Transverse colon (tissue), 4 donors: Measurements from ENCODE around the gene BRIP1.

Source experiments
- EP300 ChIP-seq: sonication (generic); formaldehyde crosslinking; IDR thresholded peaks from one replicate; pipeline ENCODE4 v1.6.1; 2017; ENCODE audit warnings: antibody characterized with exemption, low read depth
- POLR2A ChIP-seq: fragments of 450-650 bp; IDR thresholded peaks from one replicate; pipeline ENCODE4 v1.6.1; 2016; ENCODE audit warnings: antibody characterized with exemption, mild to moderate bottlenecking, moderate library complexity
- POLR2AphosphoS5 ChIP-seq, 3 donors: sonication (generic); formaldehyde crosslinking; IDR thresholded peaks; one replicate each; pipeline ENCODE4 v1.6.1; 2016; ENCODE audit warnings: antibody characterized with exemption in 3 of 3
- TF ChIP-seq, protein P1 (sequence below), 5 experiments: fragments of 200-600 bp in 3 of 5; fragments of 450-650 bp in 2 of 5; sonication (generic) in 3 of 5; IDR thresholded peaks; 1 replicate in 2 of 5; 2 replicates in 3 of 5; pipeline ENCODE4 v1.5.1; 2016 to 2017; ENCODE audit warnings: antibody characterized with exemption in 5 of 5, inconsistent platforms in 3 of 5, mild to moderate bottlenecking in 2 of 5, moderate library complexity in 1 of 5

DNA sequence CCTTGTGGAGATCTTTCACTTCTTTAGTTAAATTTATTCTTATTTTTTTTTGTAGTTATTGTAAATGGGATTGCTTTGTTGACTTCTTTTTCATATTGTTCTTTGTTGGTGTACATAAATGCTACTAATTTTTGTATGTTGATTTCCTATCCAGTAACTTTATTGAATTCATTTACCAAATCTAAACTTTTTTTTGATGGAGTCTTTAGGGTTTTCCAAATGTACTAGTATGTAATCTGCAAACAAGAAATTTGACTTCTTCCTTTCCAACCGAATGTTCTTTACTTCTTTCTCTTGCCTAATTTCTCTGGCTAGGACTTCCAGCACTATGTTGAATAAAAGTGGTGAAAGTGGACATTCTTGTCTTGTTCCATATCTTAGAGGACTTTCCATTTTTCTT, 230.5 kb downstream of the BRIP1 start:
- TF ChIP-seq POLR2A = no peak
- no peak for TF ChIP-seq POLR2AphosphoS5 (IDR thresholded peaks at IDR 0.05)
- TF ChIP-seq, protein P1, sequence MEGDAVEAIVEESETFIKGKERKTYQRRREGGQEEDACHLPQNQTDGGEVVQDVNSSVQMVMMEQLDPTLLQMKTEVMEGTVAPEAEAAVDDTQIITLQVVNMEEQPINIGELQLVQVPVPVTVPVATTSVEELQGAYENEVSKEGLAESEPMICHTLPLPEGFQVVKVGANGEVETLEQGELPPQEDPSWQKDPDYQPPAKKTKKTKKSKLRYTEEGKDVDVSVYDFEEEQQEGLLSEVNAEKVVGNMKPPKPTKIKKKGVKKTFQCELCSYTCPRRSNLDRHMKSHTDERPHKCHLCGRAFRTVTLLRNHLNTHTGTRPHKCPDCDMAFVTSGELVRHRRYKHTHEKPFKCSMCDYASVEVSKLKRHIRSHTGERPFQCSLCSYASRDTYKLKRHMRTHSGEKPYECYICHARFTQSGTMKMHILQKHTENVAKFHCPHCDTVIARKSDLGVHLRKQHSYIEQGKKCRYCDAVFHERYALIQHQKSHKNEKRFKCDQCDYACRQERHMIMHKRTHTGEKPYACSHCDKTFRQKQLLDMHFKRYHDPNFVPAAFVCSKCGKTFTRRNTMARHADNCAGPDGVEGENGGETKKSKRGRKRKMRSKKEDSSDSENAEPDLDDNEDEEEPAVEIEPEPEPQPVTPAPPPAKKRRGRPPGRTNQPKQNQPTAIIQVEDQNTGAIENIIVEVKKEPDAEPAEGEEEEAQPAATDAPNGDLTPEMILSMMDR (IDR thresholded peaks at IDR 0.05) = no peak
- TF ChIP-seq EP300 = no peak
